Endothelial cell of umbilical vein (primary cell): ENCODE measurements around the gene MCTP1.

Source experiments
- CTCF ChIP-seq, 2 donors: IDR thresholded peaks; 1 replicate in 1 of 2; 2 replicates in 1 of 2; pipeline ENCODE4 v1.5.1; 2011; ENCODE audit warnings: low read length in 2 of 2, mild to moderate bottlenecking in 2 of 2, moderate library complexity in 2 of 2, control low read depth in 1 of 2, inconsistent platforms in 1 of 2, low read depth in 1 of 2; ENCODE audit not compliant: insufficient read depth in 1 of 2; ENCODE audit errors: extremely low read depth in 1 of 2
- POLR2A ChIP-seq: IDR thresholded peaks from 2 replicates; pipeline ENCODE4 v1.6.1; 2012; ENCODE audit warnings: low read depth, mild to moderate bottlenecking, control low read depth, low read length

- TF ChIP-seq POLR2A, result no peak
- no peak for TF ChIP-seq CTCF (IDR thresholded peaks at IDR 0.05; ENCODE audit: extremely low read depth in 1 of 2, insufficient read depth in 1 of 2, low read depth in 1 of 2, low read length in 2 of 2)
Observed at GRCh38 chr5:94750681-94751080, 534.2 kb downstream of the MCTP1 start.
